OCI-LY1 (cell line): ENCODE results near the gene PXDN.

ENCODE experiments used
- H2AFZ ChIP-seq: fragments of 200-600 bp; sonication (generic), shearing (Covaris generic); 2 replicates; pipeline ENCODE4 v1.6.0; 2014; ENCODE audit warnings: antibody characterized with exemption, mild to moderate bottlenecking, low read length
- H3F3A ChIP-seq: fragments of 200-600 bp; sonication (generic), shearing (Covaris generic); 2 replicates; pipeline ENCODE4 v1.6.0; 2014; ENCODE audit warnings: mild to moderate bottlenecking, antibody characterized with exemption, low read length, moderate library complexity; ENCODE audit not compliant: insufficient read depth
- H3K27ac ChIP-seq: fragments of 200-600 bp; sonication (generic); 2 replicates; pipeline ENCODE4 v1.5.1; 2014; ENCODE audit warnings: low read length, mixed run types, mild to moderate bottlenecking, low read depth; ENCODE audit not compliant: poor library complexity, severe bottlenecking
- H3K27me3 ChIP-seq: fragments of 200-600 bp; sonication (generic); 2 replicates; pipeline ENCODE4 v1.6.0; 2014; ENCODE audit warnings: antibody characterized with exemption, mild to moderate bottlenecking, low read length, moderate library complexity; ENCODE audit not compliant: insufficient read depth
- H3K36me3 ChIP-seq: fragments of 200-600 bp; sonication (generic); 2 replicates; pipeline ENCODE4 v1.6.1; 2014; ENCODE audit warnings: mild to moderate bottlenecking, antibody characterized with exemption, low read length, moderate library complexity, mixed read lengths; ENCODE audit not compliant: insufficient read depth
- H3K4me1 ChIP-seq: fragments of 200-600 bp; sonication (generic); 2 replicates; pipeline ENCODE4 v1.5.1; 2014; ENCODE audit warnings: mild to moderate bottlenecking, low read length, moderate library complexity; ENCODE audit not compliant: insufficient read depth, severe bottlenecking
- H3K4me2 ChIP-seq: fragments of 200-600 bp; sonication (generic), shearing (Covaris generic); 2 replicates; pipeline ENCODE4 v1.6.1; 2014; ENCODE audit warnings: low read length
- H3K4me3 ChIP-seq: fragments of 200-600 bp; sonication (generic); 2 replicates; pipeline ENCODE4 v1.5.1; 2014; ENCODE audit warnings: low read length, low read depth, mild to moderate bottlenecking, mixed read lengths; ENCODE audit not compliant: poor library complexity, severe bottlenecking
- H3K79me2 ChIP-seq: fragments of 200-600 bp; shearing (Covaris generic); 2 replicates; pipeline ENCODE4 v1.6.1; 2016; ENCODE audit warnings: mixed run types, low read length, mixed read lengths; ENCODE audit not compliant: insufficient read depth
- H3K9ac ChIP-seq: fragments of 200-600 bp; sonication (generic), shearing (Covaris generic); 2 replicates; pipeline ENCODE4 v1.6.1; 2014; ENCODE audit warnings: mild to moderate bottlenecking, low read length, mixed read lengths
- H3K9me2 ChIP-seq: fragments of 200-600 bp; sonication (generic), shearing (Covaris generic); 2 replicates; pipeline ENCODE4 v1.6.1; 2014; ENCODE audit warnings: low read depth, mild to moderate bottlenecking, low read length, mixed read lengths
- H3K9me3 ChIP-seq: fragments of 200-600 bp; shearing (Covaris generic); 2 replicates; pipeline ENCODE4 v1.6.1; 2014; ENCODE audit warnings: low read length, mixed read lengths
- H4K20me1 ChIP-seq: fragments of 200-600 bp; sonication (generic), shearing (Covaris generic); 2 replicates; pipeline ENCODE4 v1.6.0; 2016; ENCODE audit warnings: mild to moderate bottlenecking, low read length; ENCODE audit not compliant: insufficient read depth
- CTCF ChIP-seq: fragments of 200-600 bp; sonication (generic), shearing (Covaris generic); IDR thresholded peaks from 2 replicates; pipeline ENCODE4 v1.5.1; 2017; ENCODE audit warnings: mild to moderate bottlenecking, antibody characterized with exemption, low read length, moderate library complexity, mixed read lengths
- EZH2 ChIP-seq: fragments of 200-600 bp; sonication (generic), shearing (Covaris generic); IDR thresholded peaks from 2 replicates; pipeline ENCODE4 v1.8.0; 2017; ENCODE audit warnings: borderline replicate concordance, mixed run types, mild to moderate bottlenecking, antibody characterized with exemption, low read length, moderate library complexity, mixed read lengths

The PXDN gene

GRCh38 chr2:1731963-1732768 lies 12.1 kb downstream of the PXDN start:
- TF ChIP-seq EZH2 (no peak), CTCF (no peak)
- no peak overlapping the region for H3K9ac ChIP-seq
- H3K27me3 ChIP-seq = no peaks in the 10 kb centered on the region; the same call in 1 of the 2 replicates
- H4K20me1 ChIP-seq = no peaks in the 10 kb centered on the region
- H3K4me3 ChIP-seq = no peak overlapping the region
- no peak overlapping the region for H3K27ac ChIP-seq
- no peaks in the 10 kb centered on the region for H3F3A ChIP-seq
- H3K79me2 ChIP-seq = no peaks in the 10 kb centered on the region
- no peaks in the 10 kb centered on the region for H3K9me2 ChIP-seq
- no peaks in the 10 kb centered on the region for H3K9me3 ChIP-seq
- no peaks in the 10 kb centered on the region for H3K4me1 ChIP-seq
- H3K4me2 ChIP-seq = no peak overlapping the region
- no peak overlapping the region for H2AFZ ChIP-seq
- H3K36me3 ChIP-seq = no peaks in the 10 kb centered on the region

- Histone ChIP-seq H3K27ac (no peak overlapping the region), H3K79me2 (no peaks in the 10 kb centered on the region), H3K36me3 (no peaks in the 10 kb centered on the region), H3K27me3 (no peaks in the 10 kb centered on the region; the same call in 1 of the 2 replicates), H3K9me2 (no peaks in the 10 kb centered on the region), H3K4me3 (no peak overlapping the region), H3K9ac (no peak overlapping the region), H3K4me1 (no peaks in the 10 kb centered on the region), H4K20me1 (no peaks in the 10 kb centered on the region), H3F3A (no peaks in the 10 kb centered on the region), H3K9me3 (no peaks in the 10 kb centered on the region), H2AFZ (no peak overlapping the region), H3K4me2 (no peak overlapping the region)
- TF ChIP-seq CTCF = no peak
- TF ChIP-seq EZH2 = no peak
Measured at GRCh38 chr2:1731447-1731962, 12.8 kb downstream of the PXDN start.

GRCh38 chr2:1730015-1730927 lies 14.0 kb downstream of the PXDN start:
- H3F3A ChIP-seq = no peaks in the 10 kb centered on the region
- no peak for TF ChIP-seq EZH2
- TF ChIP-seq CTCF = no peak
- H3K9me3 ChIP-seq = no peaks in the 10 kb centered on the region
- H3K27me3 ChIP-seq = no peaks in the 10 kb centered on the region; the same call in 1 of the 2 replicates
- no peak overlapping the region for H2AFZ ChIP-seq
- no peaks in the 10 kb centered on the region for H3K36me3 ChIP-seq
- no peak overlapping the region for H3K4me2 ChIP-seq
- no peaks in the 10 kb centered on the region for H3K9me2 ChIP-seq
- H3K79me2 ChIP-seq = no peaks in the 10 kb centered on the region
- no peak overlapping the region for H3K9ac ChIP-seq
- no peaks in the 10 kb centered on the region for H3K4me1 ChIP-seq
- no peak overlapping the region for H3K4me3 ChIP-seq
- no peaks in the 10 kb centered on the region for H4K20me1 ChIP-seq
- H3K27ac ChIP-seq = no peak overlapping the region
